ENCODE results near the gene ABCA2.

- no peak for TF ChIP-seq ZBTB43 (CRISPR knock-in tag; IDR thresholded peaks at IDR 0.05)
- no peak for TF ChIP-seq TBL1XR1 (IDR thresholded peaks at IDR 0.05; ENCODE audit: low read length in 2 of 2)
- TF ChIP-seq RAD21 (CRISPR knock-in tag; conservative IDR thresholded peaks at IDR 0.05 in 1 of 2, IDR thresholded peaks at IDR 0.05 in 1 of 2), result no peak
- TF ChIP-seq NR3C1 (CRISPR knock-in tag; IDR thresholded peaks at IDR 0.05), result no peak
- no peak for TF ChIP-seq TGIF2 (CRISPR knock-in tag; IDR thresholded peaks at IDR 0.05)
- no peak for TF ChIP-seq GATAD2B (IDR thresholded peaks at IDR 0.05; ENCODE audit: borderline replicate concordance)
- no peak for TF ChIP-seq EP300 (IDR thresholded peaks at IDR 0.05; ENCODE audit: low read length)
- TF ChIP-seq CTCF (IDR thresholded peaks at IDR 0.05 in 2 of 3, conservative IDR thresholded peaks at IDR 0.05 in 1 of 3; ENCODE audit: insufficient read depth in 2 of 3, low read depth in 1 of 3, low read length in 3 of 3), result no peak
- no peak for TF ChIP-seq ZNF311 (CRISPR knock-in tag; IDR thresholded peaks at IDR 0.05)
- no peak for TF ChIP-seq GABPA (tag; conservative IDR thresholded peaks at IDR 0.05; ENCODE audit: low read depth)
- TF ChIP-seq RFX5 (IDR thresholded peaks at IDR 0.05; ENCODE audit: low read depth, low read length), result no peak
- TF ChIP-seq MAZ (CRISPR knock-in tag; conservative IDR thresholded peaks at IDR 0.05 in 1 of 2, IDR thresholded peaks at IDR 0.05 in 1 of 2), result no peak
Measured at GRCh38 chr9:136973618-136974617, 54.1 kb downstream of the ABCA2 start.
